GM18502 (cell line): Measurements from ENCODE around the gene KTN1.

Source experiments
- ATAC-seq: cut with Tn5 transposase; IDR thresholded peaks from one replicate; pipeline ENCODE4 v1.9.1; 2021; ENCODE audit warnings: mild to moderate bottlenecking; ENCODE audit not compliant: unreplicated experiment, poor library complexity

KTN1 gene

GRCh38 chr14:55706365-55706684, 126.3 kb downstream of the KTN1 start:
- ATAC-seq, result no peak

DNA sequence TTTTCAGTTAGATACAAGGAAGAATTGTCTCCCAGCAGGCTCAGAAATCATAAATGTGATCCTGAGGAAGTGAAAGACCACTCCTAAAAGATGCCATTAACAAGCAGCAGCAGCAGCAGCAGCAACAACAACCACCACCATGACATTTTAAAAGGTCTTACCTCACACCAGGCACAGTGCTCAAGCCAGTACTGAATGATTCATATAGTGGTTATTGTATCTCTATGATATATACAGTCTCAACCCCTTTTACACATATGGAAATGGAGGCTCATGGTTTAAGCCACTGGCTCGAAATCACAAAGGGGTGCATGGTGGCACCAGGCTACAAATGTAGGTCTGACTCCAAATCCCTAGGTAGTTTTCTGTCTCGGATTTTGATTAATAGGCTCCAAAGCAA, 126.9 kb downstream of the KTN1 start:
- no peak for ATAC-seq

- no peak for ATAC-seq
These were observed 127.4 kb downstream of the KTN1 start for GRCh38 chr14:55707365-55707804.

DNA sequence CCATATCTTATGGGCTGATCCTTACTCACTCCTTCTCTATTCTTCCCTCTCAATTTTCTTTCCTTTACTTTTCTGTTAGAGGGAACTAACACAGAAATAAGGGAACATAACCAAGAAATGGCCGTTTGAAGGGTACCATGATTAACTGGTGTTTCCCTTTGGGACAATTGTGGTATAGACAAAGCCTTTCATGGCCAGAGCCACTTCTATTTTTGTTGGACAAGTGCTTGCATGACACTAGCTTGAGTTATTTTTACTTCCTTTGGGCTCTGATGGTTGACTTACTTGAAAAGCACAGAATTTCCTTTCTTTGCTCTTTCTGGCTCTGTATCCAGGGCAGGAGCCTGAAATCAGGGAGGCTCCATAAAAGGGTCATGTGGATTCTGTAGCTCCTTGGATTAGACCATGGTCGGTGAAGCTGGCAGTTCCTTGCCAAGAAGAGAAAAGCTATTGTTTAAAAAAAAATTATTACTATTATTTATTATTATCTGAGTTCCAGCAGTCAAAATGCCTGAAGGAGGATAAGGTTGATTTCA, 130.6 kb downstream of the KTN1 start:
- ATAC-seq, result no peak

GRCh38 chr14:55711175-55711811, 131.3 kb downstream of the KTN1 start:
- no peak for ATAC-seq

GRCh38 chr14:55712491-55712890, 132.5 kb downstream of the KTN1 start:
- no peak for ATAC-seq

DNA sequence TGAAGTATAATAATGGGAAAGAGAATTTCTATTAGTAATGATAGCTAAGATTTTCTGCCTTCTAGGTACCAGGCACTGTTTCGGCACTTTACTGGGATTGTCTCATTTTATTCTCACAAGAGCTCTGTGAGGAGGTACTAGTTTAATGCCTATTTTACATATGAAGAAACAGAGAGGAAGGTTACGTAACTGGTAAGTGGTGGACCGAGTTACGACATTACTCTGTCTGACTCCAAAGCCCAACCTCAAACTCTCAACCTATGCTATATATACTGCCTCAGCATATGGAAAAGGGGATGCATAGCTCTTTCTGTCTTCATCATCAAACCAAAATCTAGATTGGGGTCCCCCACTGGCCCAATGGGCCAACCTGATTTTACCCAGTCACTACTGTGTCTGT, 133.5 kb downstream of the KTN1 start:
- no peak for ATAC-seq

- no peak for ATAC-seq
These were observed 135.9 kb downstream of the KTN1 start for GRCh38 chr14:55715889-55716288.

DNA sequence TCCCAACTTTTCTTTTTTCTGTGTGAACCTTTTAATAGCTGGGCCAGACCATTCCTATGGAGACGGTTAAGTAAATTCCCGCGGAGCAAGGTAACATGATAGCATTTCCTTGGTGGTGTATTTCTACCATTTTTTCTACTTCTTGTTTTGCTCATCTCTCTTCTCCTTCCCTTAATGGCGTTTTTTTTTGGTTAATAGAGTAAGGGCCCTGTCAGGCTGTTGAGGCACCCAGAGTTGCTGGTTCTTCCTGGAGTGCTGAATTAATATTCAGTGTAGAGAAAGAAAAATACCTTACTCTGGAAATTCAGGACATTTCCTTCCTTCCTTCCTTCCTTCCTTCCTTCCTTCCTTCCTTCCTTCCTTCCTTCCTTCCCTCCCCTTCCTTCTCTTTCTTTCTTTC, 137.6 kb downstream of the KTN1 start:
- ATAC-seq, result no peak

GRCh38 chr14:55718551-55718950, 138.5 kb downstream of the KTN1 start:
- no peak for ATAC-seq

DNA sequence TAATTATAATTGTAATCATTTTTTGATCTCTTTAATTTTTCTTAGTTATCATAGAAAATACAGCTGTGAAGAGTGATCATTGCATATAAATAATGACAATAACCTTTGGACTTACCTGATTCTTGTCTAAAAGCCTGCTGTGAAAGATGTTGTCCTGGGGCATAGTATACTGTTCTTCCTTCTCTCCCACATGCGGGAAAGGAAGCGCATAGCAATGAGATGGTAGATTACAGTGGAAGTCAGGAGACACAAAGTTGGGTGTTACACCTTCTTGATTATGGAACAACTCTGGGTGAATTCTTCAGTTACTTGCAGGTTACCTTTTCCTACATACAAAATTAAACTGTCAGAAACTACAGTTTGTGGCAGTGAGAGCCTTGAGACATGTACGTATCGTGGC, 140.8 kb downstream of the KTN1 start:
- no peak for ATAC-seq

- no peak for ATAC-seq
These were observed 141.3 kb downstream of the KTN1 start for GRCh38 chr14:55721353-55721752.

- ATAC-seq, result no peak
These were observed 142.0 kb downstream of the KTN1 start for GRCh38 chr14:55722054-55722453.

- ATAC-seq, result no peak
These were observed 144.7 kb downstream of the KTN1 start for GRCh38 chr14:55724736-55725135.

GRCh38 chr14:55730592-55731310, 150.7 kb downstream of the KTN1 start:
- ATAC-seq, result no peak

GRCh38 chr14:55731311-55731872, 151.4 kb downstream of the KTN1 start:
- ATAC-seq, result no peak

GRCh38 chr14:55731881-55732498, 152.0 kb downstream of the KTN1 start:
- peak; percentile 48 for ATAC-seq

DNA sequence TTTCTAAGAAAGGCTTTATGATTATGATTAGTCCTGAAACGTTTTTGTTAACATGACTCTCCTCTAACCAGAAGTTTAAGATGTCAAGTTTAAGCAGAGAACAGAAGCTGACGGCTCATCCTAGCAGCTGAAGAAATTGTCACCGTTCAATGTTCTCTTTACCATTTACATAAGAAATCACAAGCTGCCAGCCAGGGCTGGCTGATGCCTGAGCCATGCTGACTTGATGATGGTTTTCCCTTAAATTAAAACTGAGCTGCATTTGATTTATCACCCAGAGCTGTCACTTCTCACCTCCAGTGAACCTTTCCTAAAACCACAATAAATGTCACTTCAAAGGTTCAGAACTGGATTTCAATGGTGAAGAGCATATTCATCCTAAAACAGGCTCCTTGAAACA, 153.6 kb downstream of the KTN1 start:
- ATAC-seq, result no peak
